HL-60 (cell line): ENCODE measurements around the gene SLC44A4.
"Not testable (repeated sequence)": the region's sequence is repeated elsewhere in the genome, so short reads cannot be mapped to it uniquely, and the experiment has no call there.

Experiments used
- DNase-seq, 2 experiments: peaks; one replicate each; pipeline ENCODE4 v3.0.0-alpha.2; 2010 to 2020; ENCODE audit warnings: low read depth in 1 of 2, low spot score in 1 of 2
- H3K27ac ChIP-seq: fragments of 250-450 bp; sonication (Bioruptor Pico); replicated peaks from 2 replicates; pipeline ENCODE4 v1.5.1; 2020; ENCODE audit warnings: mild to moderate bottlenecking, moderate library complexity
- H3K27me3 ChIP-seq: fragments of 250-450 bp; sonication (Bioruptor Pico); 2 replicates; pipeline ENCODE4 v1.5.1; 2021; ENCODE audit warnings: mild to moderate bottlenecking, moderate library complexity; ENCODE audit not compliant: insufficient read depth, poor library complexity, severe bottlenecking
- H3K4me3 ChIP-seq: replicated peaks from 2 replicates; pipeline ENCODE4 v1.5.1; 2011; ENCODE audit warnings: mild to moderate bottlenecking, control low read depth, low read length; ENCODE audit not compliant: insufficient read depth
- GABPA ChIP-seq: IDR thresholded peaks from 2 replicates; pipeline ENCODE4 v1.6.1; 2012; ENCODE audit warnings: low read depth
- POLR2AphosphoS5 ChIP-seq: IDR thresholded peaks from 2 replicates; pipeline ENCODE4 v1.6.1; 2012; ENCODE audit warnings: low read depth
- SPI1 ChIP-seq: IDR thresholded peaks from 2 replicates; pipeline ENCODE4 v1.6.1; 2012; ENCODE audit warnings: low read depth, mild to moderate bottlenecking, borderline replicate concordance
- TF ChIP-seq, protein P1 (sequence below): IDR thresholded peaks from one replicate; pipeline ENCODE4 v1.5.1; 2011; ENCODE audit warnings: low read length, control low read depth, inconsistent platforms; ENCODE audit not compliant: insufficient read depth
- TF ChIP-seq, protein P2 (sequence below): IDR thresholded peaks from 2 replicates; pipeline ENCODE4 v1.6.1; 2012; ENCODE audit warnings: low read depth; ENCODE audit not compliant: insufficient replicate concordance

The SLC44A4 gene

DNA sequence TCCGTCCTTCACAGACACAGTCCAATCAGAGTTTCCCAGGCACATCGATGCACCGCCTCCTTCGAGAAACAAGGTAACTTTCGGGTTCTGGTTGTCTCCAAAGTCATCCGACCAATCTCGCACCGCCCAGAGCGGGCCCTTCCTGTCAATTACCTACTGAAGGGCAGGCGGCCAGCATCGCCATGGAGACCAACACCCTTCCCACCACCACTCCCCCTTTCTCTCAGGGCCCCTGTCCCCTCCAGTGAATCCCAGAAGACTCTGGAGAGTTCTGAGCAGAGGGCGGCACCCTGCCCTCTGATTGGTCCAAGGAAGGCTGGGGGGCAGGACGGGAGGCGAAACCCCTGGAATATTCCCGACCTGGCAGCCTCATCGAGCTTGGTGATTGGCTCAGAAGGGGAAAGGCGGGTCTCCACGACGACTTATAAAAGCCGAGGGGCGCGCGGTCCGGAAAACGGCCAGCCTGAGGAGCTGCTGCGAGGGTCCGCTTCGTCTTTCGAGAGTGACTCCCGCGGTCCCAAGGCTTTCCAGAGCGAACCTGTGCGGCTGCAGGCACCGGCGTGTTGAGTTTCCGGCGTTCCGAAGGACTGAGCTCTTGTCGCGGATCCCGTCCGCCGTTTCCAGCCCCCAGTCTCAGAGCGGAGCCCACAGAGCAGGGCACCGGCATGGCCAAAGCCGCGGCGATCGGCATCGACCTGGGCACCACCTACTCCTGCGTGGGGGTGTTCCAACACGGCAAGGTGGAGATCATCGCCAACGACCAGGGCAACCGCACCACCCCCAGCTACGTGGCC lies 51.3 kb downstream of the SLC44A4 start, which contains the start of gene HSPA1B:
Gene HSPA1B, plus strand, starts transcription at position 453 of the 794 bp plus-strand sequence. Its CDS starts 213 bp downstream, at position 666.
- no peak for TF ChIP-seq SPI1
- TF ChIP-seq GABPA: no peak
- TF ChIP-seq, protein P1, sequence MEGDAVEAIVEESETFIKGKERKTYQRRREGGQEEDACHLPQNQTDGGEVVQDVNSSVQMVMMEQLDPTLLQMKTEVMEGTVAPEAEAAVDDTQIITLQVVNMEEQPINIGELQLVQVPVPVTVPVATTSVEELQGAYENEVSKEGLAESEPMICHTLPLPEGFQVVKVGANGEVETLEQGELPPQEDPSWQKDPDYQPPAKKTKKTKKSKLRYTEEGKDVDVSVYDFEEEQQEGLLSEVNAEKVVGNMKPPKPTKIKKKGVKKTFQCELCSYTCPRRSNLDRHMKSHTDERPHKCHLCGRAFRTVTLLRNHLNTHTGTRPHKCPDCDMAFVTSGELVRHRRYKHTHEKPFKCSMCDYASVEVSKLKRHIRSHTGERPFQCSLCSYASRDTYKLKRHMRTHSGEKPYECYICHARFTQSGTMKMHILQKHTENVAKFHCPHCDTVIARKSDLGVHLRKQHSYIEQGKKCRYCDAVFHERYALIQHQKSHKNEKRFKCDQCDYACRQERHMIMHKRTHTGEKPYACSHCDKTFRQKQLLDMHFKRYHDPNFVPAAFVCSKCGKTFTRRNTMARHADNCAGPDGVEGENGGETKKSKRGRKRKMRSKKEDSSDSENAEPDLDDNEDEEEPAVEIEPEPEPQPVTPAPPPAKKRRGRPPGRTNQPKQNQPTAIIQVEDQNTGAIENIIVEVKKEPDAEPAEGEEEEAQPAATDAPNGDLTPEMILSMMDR: no peak
- TF ChIP-seq, protein P2, sequence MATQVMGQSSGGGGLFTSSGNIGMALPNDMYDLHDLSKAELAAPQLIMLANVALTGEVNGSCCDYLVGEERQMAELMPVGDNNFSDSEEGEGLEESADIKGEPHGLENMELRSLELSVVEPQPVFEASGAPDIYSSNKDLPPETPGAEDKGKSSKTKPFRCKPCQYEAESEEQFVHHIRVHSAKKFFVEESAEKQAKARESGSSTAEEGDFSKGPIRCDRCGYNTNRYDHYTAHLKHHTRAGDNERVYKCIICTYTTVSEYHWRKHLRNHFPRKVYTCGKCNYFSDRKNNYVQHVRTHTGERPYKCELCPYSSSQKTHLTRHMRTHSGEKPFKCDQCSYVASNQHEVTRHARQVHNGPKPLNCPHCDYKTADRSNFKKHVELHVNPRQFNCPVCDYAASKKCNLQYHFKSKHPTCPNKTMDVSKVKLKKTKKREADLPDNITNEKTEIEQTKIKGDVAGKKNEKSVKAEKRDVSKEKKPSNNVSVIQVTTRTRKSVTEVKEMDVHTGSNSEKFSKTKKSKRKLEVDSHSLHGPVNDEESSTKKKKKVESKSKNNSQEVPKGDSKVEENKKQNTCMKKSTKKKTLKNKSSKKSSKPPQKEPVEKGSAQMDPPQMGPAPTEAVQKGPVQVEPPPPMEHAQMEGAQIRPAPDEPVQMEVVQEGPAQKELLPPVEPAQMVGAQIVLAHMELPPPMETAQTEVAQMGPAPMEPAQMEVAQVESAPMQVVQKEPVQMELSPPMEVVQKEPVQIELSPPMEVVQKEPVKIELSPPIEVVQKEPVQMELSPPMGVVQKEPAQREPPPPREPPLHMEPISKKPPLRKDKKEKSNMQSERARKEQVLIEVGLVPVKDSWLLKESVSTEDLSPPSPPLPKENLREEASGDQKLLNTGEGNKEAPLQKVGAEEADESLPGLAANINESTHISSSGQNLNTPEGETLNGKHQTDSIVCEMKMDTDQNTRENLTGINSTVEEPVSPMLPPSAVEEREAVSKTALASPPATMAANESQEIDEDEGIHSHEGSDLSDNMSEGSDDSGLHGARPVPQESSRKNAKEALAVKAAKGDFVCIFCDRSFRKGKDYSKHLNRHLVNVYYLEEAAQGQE: peak; percentile 22
- peak; percentile 92 for TF ChIP-seq POLR2AphosphoS5

DNA sequence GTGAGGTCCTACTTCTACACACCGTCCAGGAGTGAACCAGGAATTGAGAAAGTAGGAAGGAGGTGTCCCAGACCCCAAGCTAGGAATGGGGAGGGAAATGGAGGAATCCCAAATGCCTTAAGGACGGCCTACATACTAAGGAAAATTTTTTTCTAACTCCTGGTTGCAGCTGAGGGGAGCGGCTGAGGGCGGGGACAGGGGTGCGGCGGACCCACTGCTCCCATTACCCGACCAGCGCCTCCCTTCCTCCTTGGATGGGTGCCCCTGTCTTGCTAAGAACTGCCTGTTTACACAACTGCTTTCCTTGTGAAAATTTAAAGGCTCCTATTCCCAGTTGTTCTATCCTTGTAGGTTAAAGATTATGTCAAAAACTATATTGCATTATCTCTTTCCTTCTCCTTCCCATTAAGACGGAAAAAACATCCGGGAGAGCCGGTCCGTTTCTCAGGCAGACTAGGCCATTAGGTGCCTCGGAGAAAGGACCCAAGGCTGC lies 52.0 kb downstream of the SLC44A4 start:
- TF ChIP-seq, protein P1: no peak
- TF ChIP-seq, protein P2: no peak
- TF ChIP-seq GABPA: no peak
- TF ChIP-seq POLR2AphosphoS5: no peak; the same call in 1 of the 2 replicates
- TF ChIP-seq SPI1: no peak
- DNase-seq: peak in 1 of 2 experiments; percentile 77
- H3K4me3 ChIP-seq: peak overlapping the region; percentile 71
- no peaks in the 10 kb centered on the region for H3K27me3 ChIP-seq
- H3K27ac ChIP-seq: peak overlapping the region; percentile 87

More for the DNA sequence above, 51.3 kb downstream of the SLC44A4 start, which contains the start of gene HSPA1B:
- peak; percentile 98 to 99 for DNase-seq
- Histone ChIP-seq H3K4me3 (peak within 1 kb of the TSS; percentile 71), H3K27ac (peak within 1 kb of the TSS; percentile 87), H3K27me3 (no peaks in the 10 kb centered on the region)

DNA sequence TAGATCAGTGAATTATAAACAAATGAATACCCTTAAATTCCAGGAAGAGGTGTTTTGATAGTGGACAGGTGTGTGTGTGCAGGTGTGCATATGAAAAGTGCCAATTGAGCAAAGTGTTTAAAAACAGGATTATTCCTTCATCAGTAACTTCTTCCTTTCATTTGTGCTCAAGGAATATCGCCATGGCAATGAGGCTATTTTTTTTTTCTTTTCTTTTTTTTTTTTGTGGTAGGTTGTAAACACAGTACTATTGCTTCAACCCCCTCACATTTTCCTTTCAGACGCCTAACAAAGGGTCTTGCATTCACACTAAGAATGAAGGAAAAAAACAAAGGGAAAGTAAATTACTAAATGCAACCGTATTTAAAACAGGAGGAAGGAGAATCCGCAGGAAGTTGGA lies 53.2 kb downstream of the SLC44A4 start:
- DNase-seq: no peak
- Histone ChIP-seq H3K27me3 (no peaks in the 10 kb centered on the region), H3K27ac (no peak overlapping the region), H3K4me3 (no peak overlapping the region)
- no peak for TF ChIP-seq SPI1
- TF ChIP-seq POLR2AphosphoS5: no peak
- no peak for TF ChIP-seq GABPA
- TF ChIP-seq, protein P1: no peak
- TF ChIP-seq, protein P2: no peak

DNA sequence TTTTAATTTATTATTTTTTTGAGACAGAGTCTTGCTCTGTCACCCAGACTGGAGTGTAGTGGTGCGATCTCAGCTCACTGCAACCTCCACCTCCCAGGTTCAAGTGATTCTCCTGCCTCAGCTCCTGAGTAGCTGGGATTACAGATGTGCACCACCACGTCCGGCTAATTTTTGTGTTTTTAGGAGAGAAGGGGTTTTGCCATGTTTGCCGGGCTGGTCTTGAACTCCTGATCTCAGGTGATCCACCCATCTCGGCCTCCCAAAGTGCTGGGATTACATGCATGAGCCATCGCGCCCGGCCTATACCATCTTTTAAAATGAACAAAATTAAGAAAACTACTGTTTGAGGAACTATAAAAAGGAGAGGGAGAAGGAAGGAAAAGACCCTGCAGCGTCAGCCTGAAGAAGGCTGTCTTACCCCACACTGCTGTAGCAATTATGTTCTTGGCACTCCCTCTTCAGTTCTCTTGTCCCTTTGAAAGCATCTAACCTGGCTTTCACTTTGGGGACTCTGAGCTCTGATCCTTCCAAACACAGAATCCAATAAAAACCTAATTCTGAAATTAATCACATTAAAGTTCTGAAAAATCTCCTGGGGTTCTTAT lies 55.1 kb downstream of the SLC44A4 start:
- not testable (repeated sequence) for H3K4me3 ChIP-seq

More for the DNA sequence above, 55.1 kb downstream of the SLC44A4 start:
- peak overlapping the region; percentile 75 for H3K27ac ChIP-seq
- not testable (repeated sequence) for H3K27me3 ChIP-seq
- peak in 1 of 2 experiments; percentile 57 for DNase-seq
